Activated naive CD4-positive, alpha-beta T cell treated with anti-CD3 and anti-CD28 coated beads for 36 hours (primary cell): ENCODE data around the gene MPP2. TPM values are rescaled to one million over a fixed set of nuclear protein-coding genes. Genes with fewer than 3 reads are reported as not detected.

Source experiments
- CTCF ChIA-PET: fragments of 350-600 bp; sonication (Branson Sonifier 250); formaldehyde crosslinking; loops from one replicate; lab custom pipeline; 2021; ENCODE audit warnings: antibody characterized with exemption; lab: Charles Lee
- DNase-seq: peaks from one replicate; pipeline ENCODE4 v3.0.0-alpha.2; 2020
- H3K27ac Mint-ChIP-seq: one replicate; pipeline ENCODE4 v1.8.0; 2021; ENCODE audit warnings: mild to moderate bottlenecking, mixed read lengths
- H3K27me3 Mint-ChIP-seq: one replicate; pipeline ENCODE4 v1.8.0; 2021; ENCODE audit warnings: low read depth, mixed read lengths
- H3K36me3 Mint-ChIP-seq: one replicate; pipeline ENCODE4 v1.8.0; 2021; ENCODE audit warnings: low read depth, mixed read lengths
- H3K4me1 Mint-ChIP-seq: one replicate; pipeline ENCODE4 v1.8.0; 2021; ENCODE audit warnings: low read depth, mixed read lengths
- H3K4me3 Mint-ChIP-seq: one replicate; pipeline ENCODE4 v1.8.0; 2021; ENCODE audit warnings: mild to moderate bottlenecking, moderate library complexity, mixed read lengths
- H3K9me3 Mint-ChIP-seq: one replicate; pipeline ENCODE4 v1.8.0; 2021; ENCODE audit warnings: mixed read lengths
- intact Hi-C: fragments of 100-400 bp; cut with micrococcal nuclease; formaldehyde crosslinking; loops from one replicate; pipeline ENCODE4 v1.15.1; 2023
- total RNA-seq, 2 experiments: library from RNA; stranded (reverse); gene quantifications; one replicate each; pipeline ENCODE4 v1.2.3, GENCODE V29; 2021

Gene MPP2
- total RNA-seq, 2 experiments from 2014 or later = 2.3 to 2.5 TPM

GRCh38 chr17:43868226-43868994 is 38.9 kb downstream of the MPP2 start:
- Mint-ChIP-seq H3K9me3 (no peaks in the 10 kb centered on the region), H3K4me1 (no peaks in the 10 kb centered on the region), H3K4me3 (no peak overlapping the region), H3K27ac (no peak overlapping the region), H3K36me3 (no peaks in the 10 kb centered on the region), H3K27me3 (peaks cover 9% of the 10 kb centered on the region)
- intact Hi-C loops = no loop called here
- CTCF ChIA-PET = interaction anchor here (0.7 to 1.3 kb wide), 4 partner anchors 9 to 176 kb away, joined by 3 to 5 read pairs (median 4); no protein-coding TSS in a partner anchor
- no peak for DNase-seq

GRCh38 chr17:43864161-43864984 is 43.0 kb downstream of the MPP2 start:
- peaks cover 7% of the 10 kb centered on the region for H3K27me3 Mint-ChIP-seq
- H3K4me1 Mint-ChIP-seq = no peaks in the 10 kb centered on the region
- intact Hi-C loops = no loop called here
- DNase-seq = no peak
- no peaks in the 10 kb centered on the region for H3K9me3 Mint-ChIP-seq
- H3K4me3 Mint-ChIP-seq = no peak overlapping the region
- no peaks in the 10 kb centered on the region for H3K36me3 Mint-ChIP-seq
- CTCF ChIA-PET = interaction anchor here (0.9 to 3.5 kb wide), 3 partner anchors 14 to 288 kb away, joined by 4 to 17 read pairs (median 4); partner anchors contain the start of gene CD300LG
- H3K27ac Mint-ChIP-seq = no peak overlapping the region

GRCh38 chr17:43861960-43862359 is 45.4 kb downstream of the MPP2 start:
- Mint-ChIP-seq H3K4me1 (no peaks in the 10 kb centered on the region), H3K4me3 (no peak overlapping the region), H3K9me3 (no peaks in the 10 kb centered on the region), H3K27me3 (peaks cover 5% of the 10 kb centered on the region), H3K36me3 (no peaks in the 10 kb centered on the region), H3K27ac (no peak overlapping the region)
- intact Hi-C loops = no loop called here
- CTCF ChIA-PET = interaction anchor here (1.5 kb wide), 1 partner anchor 16 kb away, joined by 6 read pairs; no protein-coding TSS in a partner anchor
- no peak for DNase-seq

GRCh38 chr17:43860927-43861622 is 46.3 kb downstream of the MPP2 start:
- peaks cover 6% of the 10 kb centered on the region for H3K27me3 Mint-ChIP-seq
- intact Hi-C loops = no loop called here
- H3K9me3 Mint-ChIP-seq = no peaks in the 10 kb centered on the region
- no peaks in the 10 kb centered on the region for H3K4me1 Mint-ChIP-seq
- no peak overlapping the region for H3K4me3 Mint-ChIP-seq
- CTCF ChIA-PET = interaction anchor here (1.4 to 1.5 kb wide), 2 partner anchors 15 to 49 kb away, joined by 3 to 6 read pairs; no protein-coding TSS in a partner anchor
- DNase-seq = no peak
- H3K36me3 Mint-ChIP-seq = no peaks in the 10 kb centered on the region
- H3K27ac Mint-ChIP-seq = no peak overlapping the region

- Mint-ChIP-seq H3K4me1 (no peaks in the 10 kb centered on the region), H3K36me3 (no peaks in the 10 kb centered on the region), H3K27me3 (peaks cover 6% of the 10 kb centered on the region), H3K4me3 (no peak overlapping the region), H3K9me3 (no peaks in the 10 kb centered on the region), H3K27ac (no peak overlapping the region)
- DNase-seq = no peak
- CTCF ChIA-PET = interaction anchor here (1.4 kb wide), 1 partner anchor 50 kb away, joined by 3 read pairs; no protein-coding TSS in a partner anchor
- intact Hi-C loops = no loop called here
Observed at GRCh38 chr17:43860077-43860725, 47.1 kb downstream of the MPP2 start.

- intact Hi-C loops = no loop called here
- no peaks in the 10 kb centered on the region for H3K36me3 Mint-ChIP-seq
- CTCF ChIA-PET = interaction anchor here (0.8 to 3.4 kb wide), 2 partner anchors 12 to 21 kb away, joined by 4 to 15 read pairs; partner anchors contain the start of gene CD300LG
- no peak overlapping the region for H3K4me3 Mint-ChIP-seq
- no peak overlapping the region for H3K27ac Mint-ChIP-seq
- no peaks in the 10 kb centered on the region for H3K4me1 Mint-ChIP-seq
- no peaks in the 10 kb centered on the region for H3K9me3 Mint-ChIP-seq
- DNase-seq = no peak
- peaks cover 6% of the 10 kb centered on the region for H3K27me3 Mint-ChIP-seq
Observed at GRCh38 chr17:43857957-43858600, 49.3 kb downstream of the MPP2 start.

- Mint-ChIP-seq H3K27me3 (peaks cover 6% of the 10 kb centered on the region), H3K9me3 (no peaks in the 10 kb centered on the region), H3K27ac (no peak overlapping the region), H3K36me3 (no peaks in the 10 kb centered on the region), H3K4me1 (no peaks in the 10 kb centered on the region), H3K4me3 (no peak overlapping the region)
- intact Hi-C loops = no loop called here
- no peak for DNase-seq
- CTCF ChIA-PET = interaction anchor here (3.4 kb wide), 1 partner anchor 11 kb away, joined by 15 read pairs; the partner anchor contains the start of gene CD300LG
Observed at GRCh38 chr17:43857141-43857540, 50.2 kb downstream of the MPP2 start.

- H3K36me3 Mint-ChIP-seq = no peaks in the 10 kb centered on the region
- H3K9me3 Mint-ChIP-seq = no peaks in the 10 kb centered on the region
- no peak overlapping the region for H3K4me3 Mint-ChIP-seq
- intact Hi-C loops = no loop called here
- H3K27me3 Mint-ChIP-seq = peaks cover 6% of the 10 kb centered on the region
- no peak for DNase-seq
- no peak overlapping the region for H3K27ac Mint-ChIP-seq
- CTCF ChIA-PET = interaction anchor here (1.1 to 3.4 kb wide), 2 partner anchors 10 to 22 kb away, joined by 3 to 15 read pairs; partner anchors contain the start of gene CD300LG
- H3K4me1 Mint-ChIP-seq = no peaks in the 10 kb centered on the region
Observed at GRCh38 chr17:43856141-43856540, 51.2 kb downstream of the MPP2 start.

GRCh38 chr17:43855061-43855460 is 52.3 kb downstream of the MPP2 start:
- CTCF ChIA-PET = interaction anchor here (0.6 to 3.4 kb wide), 3 partner anchors 9 to 300 kb away, joined by 3 to 15 read pairs (median 3); partner anchors contain the start of gene CD300LG
- Mint-ChIP-seq H3K4me3 (no peak overlapping the region), H3K27ac (no peak overlapping the region), H3K9me3 (no peaks in the 10 kb centered on the region), H3K27me3 (peaks cover 6% of the 10 kb centered on the region), H3K36me3 (no peaks in the 10 kb centered on the region), H3K4me1 (no peaks in the 10 kb centered on the region)
- intact Hi-C loops = no loop called here
- DNase-seq = no peak

GRCh38 chr17:43854498-43854897 is 52.8 kb downstream of the MPP2 start:
- H3K27ac Mint-ChIP-seq = no peak overlapping the region
- H3K4me3 Mint-ChIP-seq = no peak overlapping the region
- CTCF ChIA-PET = interaction anchor here (0.7 to 3.4 kb wide), 2 partner anchors 8 to 300 kb away, joined by 3 to 15 read pairs; partner anchors contain the start of gene CD300LG
- no peaks in the 10 kb centered on the region for H3K9me3 Mint-ChIP-seq
- H3K36me3 Mint-ChIP-seq = no peaks in the 10 kb centered on the region
- intact Hi-C loops = no loop called here
- no peaks in the 10 kb centered on the region for H3K4me1 Mint-ChIP-seq
- DNase-seq = no peak
- H3K27me3 Mint-ChIP-seq = peaks cover 6% of the 10 kb centered on the region

GRCh38 chr17:43853546-43853945 is 53.8 kb downstream of the MPP2 start:
- H3K4me3 Mint-ChIP-seq = no peak overlapping the region
- H3K9me3 Mint-ChIP-seq = no peaks in the 10 kb centered on the region
- no peak for DNase-seq
- CTCF ChIA-PET = interaction anchor here (0.6 kb wide), 1 partner anchor 388 kb away, joined by 3 read pairs; no protein-coding TSS in a partner anchor
- intact Hi-C loops = no loop called here
- no peaks in the 10 kb centered on the region for H3K4me1 Mint-ChIP-seq
- no peaks in the 10 kb centered on the region for H3K36me3 Mint-ChIP-seq
- H3K27me3 Mint-ChIP-seq = peaks cover 6% of the 10 kb centered on the region
- no peak overlapping the region for H3K27ac Mint-ChIP-seq
